K562 (cell line): Measurements from ENCODE around the gene SEL1L. TPM values are rescaled to one million over a fixed set of nuclear protein-coding genes. Genes with fewer than 3 reads are reported as not detected.

Experiments
- AFF1 ChIP-seq, 2 experiments: fragments of 450-650 bp; IDR thresholded peaks; 2 replicates each; pipeline ENCODE4 v1.6.1; 2018; ENCODE audit warnings: mild to moderate bottlenecking in 2 of 2, low read depth in 1 of 2; ENCODE audit not compliant: partially characterized antibody in 2 of 2
- NR2F6 ChIP-seq: fragments of 450-650 bp; formaldehyde crosslinking; IDR thresholded peaks from 2 replicates; pipeline ENCODE4 v1.4.0; 2020; ENCODE audit warnings: mild to moderate bottlenecking
- PHB ChIP-seq: fragments of 250-450 bp; sonication (Bioruptor Pico); IDR thresholded peaks from 2 replicates; pipeline ENCODE4 v1.5.0; 2021
- polyA plus RNA-seq, 8 experiments: library from polyadenylated mRNA; depleted of rRNA in 4 of 8; stranded (reverse) in 5 of 8; unstranded in 3 of 8; fragments of >200 nt; fragmentation: Nextera tagmentation in 2 of 8; fragmentation: Illumina TruSeq in 1 of 8; extraction: Ambion mirVana in 2 of 8; extraction: Trizol in 1 of 8; gene quantifications; 2 replicates each; pipeline versions ENCODE4 v1.2.1 to v1.2.3, GENCODE V29; 2011 to 2014; ENCODE audit warnings: inconsistent platforms in 1 of 8, missing spikeins in 1 of 8
- total RNA-seq, 7 experiments: library from RNA; depleted of rRNA in 6 of 7; stranded (reverse); fragments of >200 nt in 6 of 7; fragmentation: Illumina TruSeq in 2 of 7; extraction: Trizol in 2 of 7; gene quantifications; 2 replicates each; pipeline versions ENCODE4 v1.2.1 to v1.2.3, GENCODE V29; 2011 to 2021; ENCODE audit warnings: low replicate concordance in 1 of 7
- TF ChIP-seq, protein P1 (sequence below): fragments of 150-350 bp; IDR thresholded peaks from 2 replicates; pipeline ENCODE4 v1.6.1; 2014; ENCODE audit warnings: low read depth, mild to moderate bottlenecking, low read length, borderline replicate concordance

SEL1L gene
- total and polyA plus RNA-seq, 9 of the 15 experiments (the other 6 are each of a cell fraction or from before 2014, with no cell fraction given), result 7.7 to 21.1 (median 13.6) TPM

- TF ChIP-seq AFF1 (IDR thresholded peaks at IDR 0.05; ENCODE audit: low read depth in 1 of 2, partially characterized antibody in 2 of 2) (peak in 1 of 2 experiments; percentile 28), PHB (CRISPR knock-in tag) (no peak), NR2F6 (no peak)
- TF ChIP-seq, protein P1, sequence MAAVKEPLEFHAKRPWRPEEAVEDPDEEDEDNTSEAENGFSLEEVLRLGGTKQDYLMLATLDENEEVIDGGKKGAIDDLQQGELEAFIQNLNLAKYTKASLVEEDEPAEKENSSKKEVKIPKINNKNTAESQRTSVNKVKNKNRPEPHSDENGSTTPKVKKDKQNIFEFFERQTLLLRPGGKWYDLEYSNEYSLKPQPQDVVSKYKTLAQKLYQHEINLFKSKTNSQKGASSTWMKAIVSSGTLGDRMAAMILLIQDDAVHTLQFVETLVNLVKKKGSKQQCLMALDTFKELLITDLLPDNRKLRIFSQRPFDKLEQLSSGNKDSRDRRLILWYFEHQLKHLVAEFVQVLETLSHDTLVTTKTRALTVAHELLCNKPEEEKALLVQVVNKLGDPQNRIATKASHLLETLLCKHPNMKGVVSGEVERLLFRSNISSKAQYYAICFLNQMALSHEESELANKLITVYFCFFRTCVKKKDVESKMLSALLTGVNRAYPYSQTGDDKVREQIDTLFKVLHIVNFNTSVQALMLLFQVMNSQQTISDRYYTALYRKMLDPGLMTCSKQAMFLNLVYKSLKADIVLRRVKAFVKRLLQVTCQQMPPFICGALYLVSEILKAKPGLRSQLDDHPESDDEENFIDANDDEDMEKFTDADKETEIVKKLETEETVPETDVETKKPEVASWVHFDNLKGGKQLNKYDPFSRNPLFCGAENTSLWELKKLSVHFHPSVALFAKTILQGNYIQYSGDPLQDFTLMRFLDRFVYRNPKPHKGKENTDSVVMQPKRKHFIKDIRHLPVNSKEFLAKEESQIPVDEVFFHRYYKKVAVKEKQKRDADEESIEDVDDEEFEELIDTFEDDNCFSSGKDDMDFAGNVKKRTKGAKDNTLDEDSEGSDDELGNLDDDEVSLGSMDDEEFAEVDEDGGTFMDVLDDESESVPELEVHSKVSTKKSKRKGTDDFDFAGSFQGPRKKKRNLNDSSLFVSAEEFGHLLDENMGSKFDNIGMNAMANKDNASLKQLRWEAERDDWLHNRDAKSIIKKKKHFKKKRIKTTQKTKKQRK, result no peak
Measured at GRCh38 chr14:81433378-81433777, 100.3 kb downstream of the SEL1L start (continued).
